ENCODE results near the gene ALG9. TPM values are rescaled to one million over a fixed set of nuclear protein-coding genes. Genes with fewer than 3 reads are reported as not detected.

ALG9 gene
- total RNA-seq: 32.6 and 32.9 TPM in 2 replicates

DNA sequence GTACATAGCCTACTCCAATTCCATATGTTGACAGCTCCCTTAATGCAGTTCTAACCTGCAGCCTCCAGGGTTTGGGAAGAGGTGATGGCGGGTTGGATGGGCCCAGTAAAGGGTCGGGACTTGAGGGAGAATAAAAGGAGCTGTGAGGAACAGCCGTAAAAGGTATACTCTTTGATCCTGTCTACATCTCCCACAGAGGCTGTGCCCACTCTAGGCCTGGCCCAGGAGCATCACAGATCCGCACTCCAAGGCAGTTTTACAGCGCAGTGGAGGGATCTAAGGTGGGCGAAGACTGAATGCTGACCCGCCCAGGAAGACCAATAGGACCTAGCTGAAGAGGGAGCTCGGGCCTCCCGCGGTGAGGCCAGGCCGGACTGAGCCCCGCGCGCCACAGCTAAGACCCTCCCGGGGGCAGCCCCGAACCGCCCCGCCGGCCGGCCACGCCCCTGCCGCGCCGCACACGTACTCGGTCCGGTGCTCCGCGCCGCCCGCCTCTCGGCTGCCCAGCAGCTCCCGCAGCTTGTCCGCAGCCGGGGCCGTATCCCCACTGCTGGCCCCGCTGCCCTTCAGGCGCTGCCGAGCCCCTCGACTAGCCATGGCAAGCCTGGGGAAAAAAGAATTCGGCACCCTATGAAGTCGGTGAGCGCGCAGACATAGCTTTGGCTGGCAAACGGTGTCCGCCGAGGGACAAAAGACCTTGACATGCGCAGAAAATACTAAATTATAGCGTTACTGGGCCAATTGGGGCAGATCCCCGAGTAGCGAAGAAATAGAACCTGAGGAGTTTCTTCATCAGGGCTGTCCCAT, at the start of gene ALG9:
ALG9 (minus strand) TSS at position 696 of the 807 bp plus-strand sequence; CDS start at position 597, 99 bp downstream.
- Mint-ChIP-seq H3K4me1 (peaks cover 11% of the 10 kb centered on the region), H3K9me3 (no peaks in the 10 kb centered on the region), H3K4me3 (peak within 1 kb of the TSS; percentile 96), H3K27me3 (no peaks in the 10 kb centered on the region), H3K27ac (peak within 1 kb of the TSS; percentile 90), H3K36me3 (ENCODE audit: low read depth) (peaks cover 35% of the 10 kb centered on the region)
- DNase-seq: peak; percentile 97
- intact Hi-C loops (cut with micrococcal nuclease): loop anchor here (1.0 to 10.0 kb wide), 5 partner anchors 8 to 414 kb away; partner anchors contain the start of genes CFAP68, DLAT, FDXACB1 and SIK2

GRCh38 chr11:111920908-111921307, 49.5 kb upstream of the ALG9 start:
- peaks cover 3% of the 10 kb centered on the region for H3K4me1 Mint-ChIP-seq
- DNase-seq: no peak
- intact Hi-C loops (cut with micrococcal nuclease): no loop called here
- no peak overlapping the region for H3K27ac Mint-ChIP-seq
- no peak overlapping the region for H3K4me3 Mint-ChIP-seq
- H3K9me3 Mint-ChIP-seq: no peaks in the 10 kb centered on the region
- H3K27me3 Mint-ChIP-seq: peaks cover 26% of the 10 kb centered on the region
- no peaks in the 10 kb centered on the region for H3K36me3 Mint-ChIP-seq (ENCODE audit: low read depth)

DNA sequence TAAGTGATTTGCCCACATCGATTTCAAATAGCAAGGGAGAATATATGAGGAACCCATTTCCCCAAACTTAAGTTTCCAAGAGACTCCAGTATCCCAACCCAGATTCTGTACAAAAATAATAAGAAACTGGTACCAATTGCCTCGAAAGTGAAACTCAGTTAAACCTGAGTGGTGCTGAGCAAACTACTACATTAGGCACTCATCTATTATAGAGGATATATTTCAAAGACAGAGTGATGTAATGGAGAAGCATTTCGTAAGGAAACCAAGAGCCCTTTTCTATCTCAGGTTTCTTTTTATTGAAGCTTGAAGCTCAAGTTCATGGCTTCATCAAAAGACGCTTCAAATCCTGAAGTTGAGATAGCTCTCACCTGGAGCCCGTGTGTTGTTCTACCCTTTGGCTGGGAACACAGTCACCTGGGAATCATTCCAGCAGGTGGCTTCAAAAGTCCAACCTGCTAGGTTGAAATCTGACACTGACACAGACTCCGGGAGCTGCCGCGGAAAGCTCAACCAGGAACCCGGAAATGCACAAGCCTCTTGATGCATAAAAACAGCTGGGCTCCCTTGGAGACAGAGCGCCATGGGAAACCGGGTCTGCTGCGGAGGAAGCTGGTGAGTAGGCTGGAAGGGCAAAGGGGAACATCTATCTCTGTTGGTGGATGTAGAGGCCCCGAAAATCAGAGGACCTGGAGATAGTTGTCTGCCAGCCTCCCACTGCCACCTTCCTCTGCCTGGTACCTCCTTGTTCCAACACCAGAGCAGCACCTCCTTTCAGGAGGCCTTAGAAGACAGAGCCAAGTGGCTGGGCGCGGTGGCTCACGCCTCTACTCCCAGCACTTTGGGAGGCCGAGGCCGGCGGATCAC, 47.2 kb upstream of the ALG9 start, which contains the start of gene C11orf52:
C11orf52 (plus strand) TSS at position 524 of the 867 bp plus-strand sequence; CDS start at position 584, 60 bp downstream.
- no peaks in the 10 kb centered on the region for H3K9me3 Mint-ChIP-seq
- no peak for DNase-seq
- H3K27ac Mint-ChIP-seq: no peak within 1 kb of the TSS
- peaks cover 38% of the 10 kb centered on the region for H3K27me3 Mint-ChIP-seq
- no peaks in the 10 kb centered on the region for H3K4me1 Mint-ChIP-seq
- intact Hi-C loops (cut with micrococcal nuclease): no loop called here
- no peaks in the 10 kb centered on the region for H3K36me3 Mint-ChIP-seq (ENCODE audit: low read depth)
- H3K4me3 Mint-ChIP-seq: no peak within 1 kb of the TSS

DNA sequence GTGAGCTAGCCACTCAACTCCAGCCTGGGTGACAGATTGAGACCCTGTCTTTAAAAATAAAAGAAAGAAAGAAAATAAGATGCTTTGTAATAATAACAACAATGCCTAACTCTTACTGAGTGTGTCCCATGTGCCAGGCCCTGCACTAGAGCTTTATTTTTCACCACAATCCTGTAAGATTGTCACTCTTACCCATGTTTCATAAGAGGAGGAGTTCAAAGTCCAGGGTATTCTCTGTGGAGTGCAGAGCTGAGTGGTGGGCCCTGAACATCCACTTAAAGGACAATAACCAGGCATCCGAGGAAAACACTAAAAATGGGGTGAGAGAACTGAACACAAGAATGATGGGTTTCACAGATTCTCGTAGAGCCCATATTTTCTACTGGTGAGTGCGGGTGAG, 46.4 kb upstream of the ALG9 start:
- no peaks in the 10 kb centered on the region for H3K9me3 Mint-ChIP-seq
- intact Hi-C loops (cut with micrococcal nuclease): no loop called here
- H3K36me3 Mint-ChIP-seq (ENCODE audit: low read depth): no peaks in the 10 kb centered on the region
- DNase-seq: no peak
- peaks cover 41% of the 10 kb centered on the region for H3K27me3 Mint-ChIP-seq
- H3K4me1 Mint-ChIP-seq: no peaks in the 10 kb centered on the region
- no peak overlapping the region for H3K27ac Mint-ChIP-seq
- no peak overlapping the region for H3K4me3 Mint-ChIP-seq

DNA sequence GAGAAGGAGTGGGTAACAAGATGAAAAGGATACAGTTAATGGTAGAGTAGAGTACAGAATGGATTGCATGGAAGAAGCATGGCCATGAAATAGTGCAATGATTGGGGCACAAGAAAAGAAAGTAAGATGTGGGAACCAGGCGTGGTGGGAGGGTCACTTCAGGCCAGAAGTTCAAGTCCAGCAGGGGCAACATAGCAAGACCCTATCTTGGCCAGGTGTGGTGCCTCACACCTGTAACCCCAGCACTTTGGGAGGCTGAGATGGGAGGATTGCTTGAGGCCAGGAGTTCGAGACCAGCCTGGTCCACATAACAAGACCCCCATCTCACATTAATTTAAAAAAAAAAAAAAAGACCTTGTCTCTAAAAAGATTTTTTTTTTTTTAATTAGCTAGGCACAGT, 45.9 kb upstream of the ALG9 start:
- no peaks in the 10 kb centered on the region for H3K4me1 Mint-ChIP-seq
- no peaks in the 10 kb centered on the region for H3K9me3 Mint-ChIP-seq
- H3K27me3 Mint-ChIP-seq: peaks cover 41% of the 10 kb centered on the region
- H3K4me3 Mint-ChIP-seq: no peak overlapping the region
- intact Hi-C loops (cut with micrococcal nuclease): no loop called here
- no peaks in the 10 kb centered on the region for H3K36me3 Mint-ChIP-seq (ENCODE audit: low read depth)
- no peak for DNase-seq
- H3K27ac Mint-ChIP-seq: no peak overlapping the region

DNA sequence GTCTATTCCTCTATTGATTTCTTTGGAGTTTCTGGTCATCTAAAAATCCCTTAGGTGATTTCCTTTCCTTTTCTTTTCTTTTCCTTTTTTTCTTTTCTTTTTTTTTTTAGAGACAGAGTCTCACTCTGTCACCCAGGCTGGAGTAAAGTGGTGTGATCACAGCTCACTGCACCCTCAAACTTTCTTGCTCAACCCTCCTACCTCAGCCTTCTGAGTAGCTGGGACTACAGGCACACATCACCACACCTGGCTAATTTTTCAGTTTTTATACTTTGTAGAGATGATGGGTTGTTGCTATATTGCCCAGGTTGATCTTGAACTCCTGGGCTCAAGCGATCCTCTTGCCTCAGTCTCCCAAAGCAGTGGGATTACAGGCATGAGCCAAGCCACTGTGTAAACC, 45.4 kb upstream of the ALG9 start:
- no peak for DNase-seq
- intact Hi-C loops (cut with micrococcal nuclease): no loop called here
- Mint-ChIP-seq H3K27ac (no peak overlapping the region), H3K9me3 (no peaks in the 10 kb centered on the region), H3K27me3 (peaks cover 44% of the 10 kb centered on the region), H3K4me3 (no peak overlapping the region), H3K4me1 (no peaks in the 10 kb centered on the region), H3K36me3 (ENCODE audit: low read depth) (no peaks in the 10 kb centered on the region)

- H3K4me3 Mint-ChIP-seq: no peak overlapping the region
- H3K36me3 Mint-ChIP-seq (ENCODE audit: low read depth): no peaks in the 10 kb centered on the region
- no peak for DNase-seq
- no peak overlapping the region for H3K27ac Mint-ChIP-seq
- intact Hi-C loops (cut with micrococcal nuclease): no loop called here
- H3K9me3 Mint-ChIP-seq: no peaks in the 10 kb centered on the region
- H3K4me1 Mint-ChIP-seq: no peaks in the 10 kb centered on the region
- peaks cover 58% of the 10 kb centered on the region for H3K27me3 Mint-ChIP-seq
Measured at GRCh38 chr11:111913997-111914396, 42.6 kb upstream of the ALG9 start.

DNA sequence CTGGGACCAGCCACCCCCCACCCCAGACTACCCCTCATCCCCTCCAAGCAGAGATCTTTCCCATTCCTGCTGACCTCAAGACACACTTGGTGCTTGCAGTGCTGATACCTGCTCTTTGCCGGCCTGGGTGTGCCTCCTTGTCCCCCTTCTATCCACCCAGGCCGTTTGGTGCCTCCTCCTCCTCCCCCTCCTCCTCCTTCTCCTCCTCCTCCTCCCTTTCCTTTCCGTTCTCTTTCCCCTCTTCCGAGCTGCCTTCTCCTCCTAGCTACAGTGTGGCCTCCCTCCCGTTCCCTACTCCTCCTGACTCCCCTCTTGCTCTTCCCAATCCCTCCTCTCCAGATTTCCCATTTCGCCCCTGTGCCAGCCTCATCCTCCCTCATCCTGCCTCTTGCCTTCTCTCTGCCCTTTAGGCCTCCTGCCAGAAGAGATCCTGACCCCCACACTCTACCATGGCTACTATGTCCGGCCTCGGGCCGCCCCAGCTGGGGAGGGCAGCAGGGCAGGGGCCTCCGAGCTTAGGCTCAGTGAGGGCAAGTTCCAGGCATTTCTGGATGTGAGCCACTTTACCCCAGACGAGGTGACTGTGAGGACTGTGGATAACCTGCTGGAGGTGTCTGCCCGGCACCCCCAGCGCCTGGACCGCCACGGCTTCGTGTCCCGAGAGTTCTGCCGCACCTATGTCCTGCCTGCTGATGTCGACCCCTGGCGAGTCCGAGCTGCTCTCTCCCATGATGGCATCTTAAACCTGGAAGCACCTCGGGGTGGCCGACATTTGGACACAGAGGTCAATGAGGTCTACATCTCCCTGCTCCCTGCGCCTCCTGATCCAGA, 41.9 kb upstream of the ALG9 start:
- no peak overlapping the region for H3K4me3 Mint-ChIP-seq
- H3K36me3 Mint-ChIP-seq (ENCODE audit: low read depth): no peaks in the 10 kb centered on the region
- peaks cover 60% of the 10 kb centered on the region for H3K27me3 Mint-ChIP-seq
- no peak for DNase-seq
- intact Hi-C loops (cut with micrococcal nuclease): no loop called here
- H3K27ac Mint-ChIP-seq: no peak overlapping the region
- no peaks in the 10 kb centered on the region for H3K4me1 Mint-ChIP-seq
- no peaks in the 10 kb centered on the region for H3K9me3 Mint-ChIP-seq

DNA sequence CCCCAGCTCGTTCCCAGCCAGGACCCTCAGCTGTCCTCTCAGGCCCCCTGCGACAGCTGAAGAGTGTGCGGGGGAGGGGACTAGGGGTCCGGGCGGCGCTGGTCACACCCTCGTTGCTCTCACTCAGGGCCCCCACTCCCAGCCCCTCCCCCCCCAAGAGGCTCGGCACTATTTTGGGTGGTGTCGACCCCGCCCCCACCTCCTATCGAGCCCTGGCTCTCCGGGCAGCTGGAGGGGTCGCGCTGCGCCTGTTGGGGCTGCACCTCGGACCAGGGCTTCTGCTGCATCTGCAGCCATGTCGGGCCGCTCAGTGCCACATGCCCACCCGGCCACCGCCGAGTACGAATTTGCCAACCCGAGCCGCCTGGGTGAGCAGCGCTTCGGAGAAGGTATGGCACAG, 41.2 kb upstream of the ALG9 start, which contains the start of gene HSPB2:
HSPB2 (plus strand) TSS at position 200 of the 400 bp plus-strand sequence; CDS start at position 296, 96 bp downstream.
- Mint-ChIP-seq H3K9me3 (no peaks in the 10 kb centered on the region), H3K27me3 (peaks cover 60% of the 10 kb centered on the region), H3K27ac (no peak within 1 kb of the TSS), H3K4me1 (no peaks in the 10 kb centered on the region), H3K4me3 (no peak within 1 kb of the TSS), H3K36me3 (ENCODE audit: low read depth) (no peaks in the 10 kb centered on the region)
- DNase-seq: no peak
- intact Hi-C loops (cut with micrococcal nuclease): no loop called here

DNA sequence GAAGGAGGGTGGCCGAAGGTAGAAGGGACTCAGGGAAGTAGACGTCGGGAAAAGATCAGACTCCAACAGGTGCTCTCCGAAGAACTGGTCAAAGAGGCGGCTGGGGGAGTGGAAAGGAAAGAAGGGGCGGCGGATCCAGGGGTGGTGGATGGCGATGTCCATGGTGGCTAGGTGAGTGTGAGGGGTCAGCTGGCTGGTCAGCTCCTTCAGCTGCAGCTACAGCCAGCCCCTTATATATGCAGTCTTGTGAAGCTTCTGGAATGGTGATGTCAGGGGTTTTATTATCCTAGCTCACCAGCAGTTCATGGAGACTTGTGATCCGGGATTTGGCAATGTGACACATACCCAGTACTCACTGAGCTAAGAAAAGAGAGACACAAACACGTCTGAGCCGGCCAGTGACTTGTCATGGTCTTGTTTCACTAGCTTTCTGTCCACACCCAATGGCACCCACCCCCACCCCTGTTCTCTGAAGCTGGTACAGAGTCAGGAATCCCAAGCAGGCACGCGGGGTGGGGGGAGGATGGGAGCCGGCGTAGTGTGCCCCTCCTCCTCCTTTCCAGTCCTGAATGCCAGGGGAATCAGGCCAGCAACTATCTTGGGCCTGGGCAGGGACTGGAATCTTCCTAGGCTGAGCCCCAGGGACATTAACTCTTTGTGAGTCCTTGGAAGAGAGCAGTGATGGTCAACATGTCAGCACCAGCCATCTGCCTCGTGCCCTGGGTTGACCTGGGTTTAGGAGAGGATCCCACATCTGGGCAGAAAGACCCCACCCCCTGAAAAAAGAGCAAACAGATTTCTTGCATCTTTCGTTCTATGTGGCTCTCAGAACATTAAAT, 40.4 kb upstream of the ALG9 start, which contains the start of gene CRYAB:
CRYAB (minus strand) TSS at position 208 of the 839 bp plus-strand sequence; CDS start at position 162, 46 bp downstream.
- DNase-seq: no peak
- Mint-ChIP-seq H3K4me3 (no peak within 1 kb of the TSS), H3K9me3 (no peaks in the 10 kb centered on the region), H3K27ac (no peak within 1 kb of the TSS), H3K27me3 (peaks cover 61% of the 10 kb centered on the region), H3K4me1 (no peaks in the 10 kb centered on the region), H3K36me3 (ENCODE audit: low read depth) (no peaks in the 10 kb centered on the region)
- intact Hi-C loops (cut with micrococcal nuclease): no loop called here

DNA sequence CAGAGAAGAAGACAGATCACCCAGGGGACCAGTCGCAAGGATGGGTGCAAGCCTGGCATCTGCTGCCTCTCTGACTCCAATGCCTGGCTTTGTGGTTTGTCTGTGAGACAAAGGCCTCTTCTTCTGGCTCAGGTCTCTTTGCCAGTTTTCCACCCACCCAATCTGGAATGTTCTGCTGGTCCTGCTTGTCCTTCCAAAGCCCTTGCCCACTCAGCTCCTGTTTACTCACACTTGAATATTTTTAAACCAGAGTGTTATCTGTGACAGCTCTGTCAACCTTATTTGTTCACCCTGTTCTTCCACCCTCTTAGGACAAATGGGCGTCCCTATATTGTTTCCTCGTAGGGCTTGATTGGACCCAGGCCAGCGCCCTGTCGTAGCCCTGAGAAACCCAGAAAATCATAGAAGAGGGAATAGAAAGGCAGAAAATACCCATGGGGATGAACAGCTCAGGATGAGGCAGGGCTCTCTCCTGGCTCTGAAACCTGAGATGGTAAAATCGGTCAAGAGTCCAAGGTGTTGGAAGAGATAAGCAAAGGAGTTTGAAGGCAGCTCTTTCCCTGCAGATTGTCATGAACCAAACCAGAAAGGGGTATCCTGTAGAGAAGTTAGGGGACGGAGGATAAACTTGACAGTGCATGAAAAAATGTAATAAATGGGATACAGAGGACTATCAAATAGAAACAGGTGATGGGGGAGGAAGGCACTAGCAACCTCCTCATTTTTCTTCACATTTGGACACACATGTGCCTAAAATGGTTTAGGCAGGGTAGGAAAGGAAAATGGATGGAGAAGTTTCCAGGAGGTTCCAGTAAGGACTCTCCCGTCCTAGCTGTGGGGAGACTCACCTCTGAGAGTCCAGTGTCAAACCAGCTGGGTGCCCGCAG, 39.5 kb upstream of the ALG9 start:
- no peaks in the 10 kb centered on the region for H3K9me3 Mint-ChIP-seq
- H3K27ac Mint-ChIP-seq: no peak overlapping the region
- H3K27me3 Mint-ChIP-seq: peaks cover 58% of the 10 kb centered on the region
- H3K36me3 Mint-ChIP-seq (ENCODE audit: low read depth): no peaks in the 10 kb centered on the region
- intact Hi-C loops (cut with micrococcal nuclease): no loop called here
- H3K4me1 Mint-ChIP-seq: peaks cover 1% of the 10 kb centered on the region
- H3K4me3 Mint-ChIP-seq: no peak overlapping the region
- DNase-seq: no peak

DNA sequence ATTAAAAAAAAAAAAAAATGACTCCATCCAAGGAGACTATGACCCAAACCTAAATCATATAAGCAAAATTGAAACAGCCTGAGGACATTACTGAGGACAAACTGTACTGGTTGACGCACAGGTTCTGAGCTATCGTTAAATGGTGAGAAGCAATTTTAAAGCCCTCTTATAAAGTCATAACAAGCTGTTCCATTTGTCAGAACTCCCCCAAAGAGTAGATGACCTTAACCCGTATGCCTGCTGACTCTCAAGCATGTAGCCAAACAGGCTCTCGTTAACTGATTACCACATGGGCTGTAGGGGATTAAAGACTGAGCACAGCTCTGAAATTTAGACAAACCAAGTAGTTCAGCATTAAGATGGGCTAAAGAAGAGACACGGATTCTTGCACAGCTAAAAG, 38.0 kb upstream of the ALG9 start:
- intact Hi-C loops (cut with micrococcal nuclease): no loop called here

More for the DNA sequence above, 38.0 kb upstream of the ALG9 start:
- Mint-ChIP-seq H3K4me3 (no peak overlapping the region), H3K4me1 (peaks cover 1% of the 10 kb centered on the region), H3K27me3 (peaks cover 53% of the 10 kb centered on the region), H3K27ac (no peak overlapping the region), H3K36me3 (ENCODE audit: low read depth) (no peaks in the 10 kb centered on the region), H3K9me3 (no peaks in the 10 kb centered on the region)
- DNase-seq: no peak

Measured in activated CD4-positive, alpha-beta T cell treated with anti-CD3 and anti-CD28 coated beads, Interleukin-2, amount 10 ng/mL, durations not matched to agents 24 days and 14 days (primary cell).